Neuronal stem cell (in vitro differentiated cells): Measurements from ENCODE around the gene ACP2.

Source experiments
- DNase-seq: peaks from one replicate; pipeline ENCODE4 v3.0.0-alpha.2; 2013; ENCODE audit warnings: low spot score
- H2AFZ ChIP-seq: one replicate; pipeline ENCODE4 v1.6.1; 2013; ENCODE audit warnings: mild to moderate bottlenecking, low read length, inconsistent platforms
- H2AK5ac ChIP-seq: 2 replicates; pipeline ENCODE4 v1.6.1; 2013; ENCODE audit warnings: low read depth, mild to moderate bottlenecking, inconsistent platforms, low read length, moderate library complexity, mixed read lengths
- H2BK120ac ChIP-seq: 2 replicates; pipeline ENCODE4 v1.6.1; 2013; ENCODE audit warnings: low read depth, mild to moderate bottlenecking, inconsistent platforms, low read length, moderate library complexity, mixed read lengths
- H2BK12ac ChIP-seq: one replicate; pipeline ENCODE4 v1.6.1; 2013; ENCODE audit warnings: low read length, inconsistent platforms
- H2BK15ac ChIP-seq: 2 replicates; pipeline ENCODE4 v1.6.1; 2013; ENCODE audit warnings: mild to moderate bottlenecking, low read length, inconsistent platforms, mixed read lengths
- H2BK5ac ChIP-seq: one replicate; pipeline ENCODE4 v1.6.1; 2013; ENCODE audit warnings: inconsistent platforms, mild to moderate bottlenecking, low read length, moderate library complexity
- H3K14ac ChIP-seq: one replicate; pipeline ENCODE4 v1.6.1; 2013; ENCODE audit warnings: low read length, inconsistent platforms
- H3K18ac ChIP-seq: 2 replicates; pipeline ENCODE4 v1.6.1; 2013; ENCODE audit warnings: low read length, inconsistent platforms
- H3K23ac ChIP-seq: 2 replicates; pipeline ENCODE4 v1.6.1; 2013; ENCODE audit warnings: low read depth, mild to moderate bottlenecking, mixed read lengths, low read length, inconsistent platforms; ENCODE audit not compliant: poor library complexity
- H3K27ac ChIP-seq: replicated peaks from 3 replicates; pipeline ENCODE4 v1.5.1; 2013; ENCODE audit warnings: low read length, inconsistent platforms
- H3K27me3 ChIP-seq, 3 experiments: 2 replicates each; pipeline ENCODE4 v1.6.1; 2013; ENCODE audit warnings: low read length in 3 of 3, mild to moderate bottlenecking in 2 of 3, inconsistent platforms in 1 of 3, low read depth in 1 of 3, mixed read lengths in 1 of 3, moderate library complexity in 1 of 3; ENCODE audit not compliant: control insufficient read depth in 3 of 3, insufficient read depth in 3 of 3
- H3K36me3 ChIP-seq, 2 donors: replicated peaks in 1 of 2; 2 replicates each; pipeline ENCODE4 v1.6.1; 2013; ENCODE audit warnings: low read length in 2 of 2; ENCODE audit not compliant: control insufficient read depth in 2 of 2, insufficient read depth in 2 of 2
- H3K4ac ChIP-seq: 2 replicates; pipeline ENCODE4 v1.6.1; 2013; ENCODE audit warnings: inconsistent platforms, mild to moderate bottlenecking, low read length, moderate library complexity
- H3K4me1 ChIP-seq, 2 donors: 1 replicate in 1 of 2; 2 replicates in 1 of 2; pipeline ENCODE4 v1.6.1; 2013; ENCODE audit warnings: low read length in 2 of 2, low read depth in 1 of 2; ENCODE audit not compliant: control insufficient read depth in 2 of 2, insufficient read depth in 1 of 2
- H3K4me2 ChIP-seq: one replicate; pipeline ENCODE4 v1.6.1; 2013; ENCODE audit warnings: mild to moderate bottlenecking, low read length, inconsistent platforms; ENCODE audit not compliant: insufficient read depth, poor library complexity, severe bottlenecking
- H3K4me3 ChIP-seq, 2 donors: 2 replicates each; pipeline ENCODE4 v1.5.1; 2013; ENCODE audit warnings: low read length in 2 of 2, mild to moderate bottlenecking in 2 of 2, inconsistent platforms in 1 of 2, moderate library complexity in 1 of 2
- H3K79me1 ChIP-seq: one replicate; pipeline ENCODE4 v1.6.1; 2013; ENCODE audit warnings: low read depth, mild to moderate bottlenecking, inconsistent platforms, low read length, moderate library complexity
- H3K9ac ChIP-seq: one replicate; pipeline ENCODE4 v1.6.1; 2013; ENCODE audit warnings: mild to moderate bottlenecking, low read depth, low read length, inconsistent platforms; ENCODE audit not compliant: poor library complexity
- H3K9me3 ChIP-seq, 2 donors: replicated peaks in 1 of 2; 2 replicates each; pipeline versions ENCODE3 to v1.6.1; 2013; ENCODE audit warnings: low read length in 2 of 2, mild to moderate bottlenecking in 2 of 2, inconsistent platforms in 1 of 2, low read depth in 1 of 2, mixed read lengths in 1 of 2, moderate library complexity in 1 of 2; ENCODE audit not compliant: control insufficient read depth in 2 of 2, insufficient read depth in 1 of 2
- H4K8ac ChIP-seq: one replicate; pipeline ENCODE4 v1.6.1; 2013; ENCODE audit warnings: low read depth, mild to moderate bottlenecking, inconsistent platforms, low read length, moderate library complexity
- H4K91ac ChIP-seq: one replicate; pipeline ENCODE4 v1.6.1; 2013; ENCODE audit warnings: low read length, low read depth, mild to moderate bottlenecking, inconsistent platforms; ENCODE audit not compliant: poor library complexity
- WGBS, 2 donors: extraction: QIAGEN DNeasy Blood & Tissue Kit; methylation state at CpG; one replicate each; pipeline ENCODE4 v1.1.7; 2013; ENCODE audit warnings: missing lambda C conversion rate in 2 of 2, mixed read lengths in 1 of 2; ENCODE audit not compliant: insufficient read length in 2 of 2, insufficient replicate concordance in 1 of 2; ENCODE audit errors: extremely low coverage in 2 of 2; 5-methylcytosine and 5-hydroxymethylcytosine counted together

The ACP2 gene

DNA sequence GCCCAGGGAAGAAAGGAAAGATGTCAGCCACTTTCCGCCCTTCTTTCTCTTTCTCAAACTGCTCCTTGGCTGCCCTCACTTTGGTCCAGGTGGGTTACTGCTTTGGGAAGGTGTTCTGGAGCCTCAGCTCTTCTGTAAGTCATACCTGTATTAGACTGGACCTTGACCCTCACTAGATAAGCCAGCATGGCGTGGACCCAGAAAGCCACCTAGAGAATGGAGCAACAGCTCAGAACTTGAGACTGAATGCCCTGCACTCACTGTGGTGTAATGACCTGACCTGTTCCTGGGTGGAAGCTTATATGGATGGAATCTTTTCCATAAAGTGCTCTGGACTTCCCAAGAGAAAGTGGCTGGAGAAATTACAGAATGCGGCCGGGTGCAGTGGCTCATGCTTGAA is 15.6 kb downstream of the ACP2 start:
- Histone ChIP-seq H3K27ac (no peak overlapping the region), H3K14ac (no peak overlapping the region), H3K18ac (no peak overlapping the region), H3K36me3 (peaks cover 18 to 31% of the 10 kb centered on the region in 2 donors), H3K4me1 (peaks cover 0 to 2% of the 10 kb centered on the region in 2 donors), H3K4me3 (no peak overlapping the region), H3K9me3 (no peaks in the 10 kb centered on the region), H2BK5ac (no peak overlapping the region), H2AK5ac (no peak overlapping the region), H2BK15ac (no peak overlapping the region), H2BK12ac (no peak overlapping the region), H2BK120ac (no peak overlapping the region), H4K91ac (no peak overlapping the region), H3K23ac (no peak overlapping the region), H3K4me2 (no peak overlapping the region), H2AFZ (no peak overlapping the region), H4K8ac (no peak overlapping the region), H3K79me1 (peaks cover 3% of the 10 kb centered on the region), H3K27me3 (no peaks in the 10 kb centered on the region), H3K9ac (no peak overlapping the region), H3K4ac (no peak overlapping the region)
- no CpG with 5 or more reads among the region's 4 CpGs for WGBS, 2 donors
- no peak for DNase-seq

GRCh38 chr11:47229161-47229560 is 19.5 kb downstream of the ACP2 start:
- no CpG with 5 or more reads among the region's 8 CpGs for WGBS, 2 donors
- Histone ChIP-seq H4K8ac (no peak overlapping the region), H3K4me1 (no peaks in the 10 kb centered on the region), H3K9me3 (no peaks in the 10 kb centered on the region), H3K36me3 (peaks cover 8 to 22% of the 10 kb centered on the region in 2 donors), H3K9ac (peak overlapping the region; percentile 63), H2BK120ac (no peak overlapping the region), H3K4me2 (no peak overlapping the region), H2BK12ac (no peak overlapping the region), H3K14ac (no peak overlapping the region), H3K23ac (no peak overlapping the region), H3K27ac (no peak overlapping the region), H2BK15ac (no peak overlapping the region), H3K27me3 (no peaks in the 10 kb centered on the region), H3K4ac (no peak overlapping the region), H3K4me3 (no peak overlapping the region), H2AFZ (no peak overlapping the region), H3K79me1 (peaks cover 3% of the 10 kb centered on the region), H4K91ac (no peak overlapping the region), H2BK5ac (no peak overlapping the region), H2AK5ac (no peak overlapping the region), H3K18ac (no peak overlapping the region)
- DNase-seq: no peak

DNA sequence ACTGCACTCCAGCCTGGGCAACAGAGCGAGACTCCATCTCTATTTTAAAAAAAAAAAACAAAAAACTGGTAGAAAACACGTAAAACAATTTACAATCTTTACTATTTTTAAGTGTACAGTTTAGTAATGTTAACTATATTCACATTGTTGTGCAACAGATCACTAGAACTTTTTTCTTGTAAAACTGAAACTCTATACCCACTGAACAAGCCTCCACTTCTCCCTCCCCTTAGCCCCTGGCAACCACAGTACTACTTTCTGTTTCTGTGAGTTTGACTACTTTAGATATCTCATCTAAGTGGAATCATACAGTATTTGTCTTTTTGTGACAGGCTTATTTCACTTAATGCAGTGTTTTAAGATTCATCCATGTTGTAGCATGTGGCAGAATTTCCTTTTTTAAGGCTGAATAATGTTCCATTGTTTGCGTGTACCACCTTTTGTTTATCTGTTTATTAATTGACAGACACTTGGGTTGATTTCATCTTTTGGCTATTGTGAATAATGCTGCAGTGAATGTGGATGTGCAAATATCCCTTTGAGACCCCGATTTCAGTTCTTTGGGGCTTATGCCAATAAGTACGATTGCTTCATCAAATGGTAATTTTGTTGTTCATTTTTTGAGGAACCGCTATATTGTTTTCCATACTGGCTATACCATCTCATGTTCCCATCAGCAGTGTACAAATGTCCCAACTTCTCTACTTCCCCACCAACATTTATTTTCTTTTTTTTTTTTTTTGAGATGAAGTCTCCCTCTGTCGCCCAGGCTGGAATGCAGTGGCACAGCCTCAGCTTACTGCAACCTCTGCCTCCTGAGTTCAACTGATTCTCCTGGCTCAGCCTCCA is 22.8 kb downstream of the ACP2 start:
- no peak overlapping the region for H4K8ac ChIP-seq
- H2BK15ac ChIP-seq: no peak overlapping the region
- no peak overlapping the region for H3K4ac ChIP-seq
- no peak overlapping the region for H3K4me2 ChIP-seq
- no peak overlapping the region for H4K91ac ChIP-seq
- H3K14ac ChIP-seq: no peak overlapping the region
- H3K18ac ChIP-seq: no peak overlapping the region
- H3K4me3 ChIP-seq: no peak overlapping the region
- H3K9ac ChIP-seq: no peak overlapping the region
- no peak overlapping the region for H3K23ac ChIP-seq
- peaks cover 13 to 15% of the 10 kb centered on the region in 2 donors for H3K36me3 ChIP-seq
- no peak overlapping the region for H3K27ac ChIP-seq
- no peak overlapping the region for H2AFZ ChIP-seq
- no peaks in the 10 kb centered on the region for H3K9me3 ChIP-seq
- DNase-seq: no peak
- no CpG with 5 or more reads among the region's 7 CpGs for WGBS, 2 donors
- H2BK5ac ChIP-seq: no peak overlapping the region
- no peaks in the 10 kb centered on the region for H3K4me1 ChIP-seq
- H3K79me1 ChIP-seq: peaks cover 3% of the 10 kb centered on the region
- no peak overlapping the region for H2AK5ac ChIP-seq
- no peaks in the 10 kb centered on the region for H3K27me3 ChIP-seq
- H2BK120ac ChIP-seq: no peak overlapping the region
- H2BK12ac ChIP-seq: no peak overlapping the region

- Histone ChIP-seq H3K9ac (no peak overlapping the region), H3K36me3 (peaks cover 11 to 15% of the 10 kb centered on the region in 2 donors), H3K18ac (no peak overlapping the region), H2BK5ac (no peak overlapping the region), H4K91ac (no peak overlapping the region), H3K14ac (no peak overlapping the region), H3K4me2 (no peak overlapping the region), H3K27ac (no peak overlapping the region), H3K79me1 (no peaks in the 10 kb centered on the region), H2AFZ (no peak overlapping the region), H3K4me1 (peaks cover 0 to 10% of the 10 kb centered on the region in 2 donors), H2AK5ac (no peak overlapping the region), H2BK120ac (no peak overlapping the region), H3K23ac (no peak overlapping the region), H3K4ac (no peak overlapping the region), H2BK15ac (no peak overlapping the region), H4K8ac (no peak overlapping the region), H3K27me3 (no peaks in the 10 kb centered on the region), H2BK12ac (no peak overlapping the region), H3K4me3 (no peak overlapping the region), H3K9me3 (no peaks in the 10 kb centered on the region)
- no CpG with 5 or more reads among the region's 2 CpGs for WGBS, 2 donors
- DNase-seq: no peak
These were observed 25.9 kb downstream of the ACP2 start for GRCh38 chr11:47222696-47223095.
